H9 (cell line): Measurements from ENCODE around the gene ZNF280A. TPM values are rescaled to one million over a fixed set of nuclear protein-coding genes. Genes with fewer than 3 reads are reported as not detected.

Experiments
- DNase-seq: peaks from one replicate; pipeline ENCODE4 v3.0.0-alpha.2; 2017
- H2AFZ ChIP-seq: one replicate; pipeline ENCODE4 v1.6.1; 2013; ENCODE audit warnings: mild to moderate bottlenecking, low read length, control low read depth, moderate library complexity
- H2AK5ac ChIP-seq: 2 replicates; pipeline ENCODE4 v1.6.1; 2013; ENCODE audit warnings: low read length, control low read depth, mixed read lengths; ENCODE audit not compliant: insufficient read length
- H2BK120ac ChIP-seq: one replicate; pipeline ENCODE4 v1.6.1; 2013; ENCODE audit warnings: low read depth, mild to moderate bottlenecking, low read length, control low read depth, inconsistent platforms; ENCODE audit not compliant: poor library complexity, severe bottlenecking
- H2BK12ac ChIP-seq: 2 replicates; pipeline ENCODE4 v1.6.1; 2013; ENCODE audit warnings: low read length, control low read depth, mixed read lengths, low read depth; ENCODE audit not compliant: insufficient read length
- H2BK15ac ChIP-seq: 2 replicates; pipeline ENCODE4 v1.6.1; 2013; ENCODE audit warnings: low read depth, low read length, control low read depth
- H2BK20ac ChIP-seq: one replicate; pipeline ENCODE4 v1.6.1; 2013; ENCODE audit warnings: low read depth, mild to moderate bottlenecking, low read length, control low read depth, inconsistent platforms; ENCODE audit not compliant: poor library complexity, severe bottlenecking
- H2BK5ac ChIP-seq: 2 replicates; pipeline ENCODE4 v1.6.1; 2013; ENCODE audit warnings: low read length, control low read depth, mixed read lengths; ENCODE audit not compliant: insufficient read length
- H3K14ac ChIP-seq: 2 replicates; pipeline ENCODE4 v1.6.1; 2013; ENCODE audit warnings: low read length, control low read depth; ENCODE audit not compliant: insufficient read depth
- H3K18ac ChIP-seq: 2 replicates; pipeline ENCODE4 v1.6.1; 2013; ENCODE audit warnings: low read depth, mild to moderate bottlenecking, mixed read lengths, low read length, control low read depth; ENCODE audit not compliant: insufficient read length
- H3K23ac ChIP-seq: 2 replicates; pipeline ENCODE4 v1.6.1; 2013; ENCODE audit warnings: low read length, control low read depth, mixed read lengths, low read depth; ENCODE audit not compliant: insufficient read length
- H3K23me2 ChIP-seq: 2 replicates; pipeline ENCODE4 v1.6.1; 2013; ENCODE audit warnings: low read depth, mild to moderate bottlenecking, mixed read lengths, low read length, control low read depth; ENCODE audit not compliant: insufficient read length, poor library complexity, severe bottlenecking
- H3K27ac ChIP-seq: 2 replicates; pipeline ENCODE4 v1.5.1; 2013; ENCODE audit warnings: low read length, control low read depth, mixed read lengths, low read depth; ENCODE audit not compliant: insufficient read length
- H3K27me3 ChIP-seq: 2 replicates; pipeline ENCODE4 v1.6.1; 2013; ENCODE audit warnings: low read length, control low read depth, inconsistent platforms; ENCODE audit not compliant: insufficient read depth
- H3K4ac ChIP-seq: 2 replicates; pipeline ENCODE4 v1.6.1; 2013; ENCODE audit warnings: low read depth, mild to moderate bottlenecking, control low read depth, inconsistent platforms, low read length, moderate library complexity
- H3K4me1 ChIP-seq: 2 replicates; pipeline ENCODE4 v1.6.1; 2013; ENCODE audit warnings: low read length, control low read depth, inconsistent platforms; ENCODE audit not compliant: insufficient read depth
- H3K4me2 ChIP-seq: 2 replicates; pipeline ENCODE4 v1.6.1; 2013; ENCODE audit warnings: low read length, control low read depth, mixed read lengths; ENCODE audit not compliant: insufficient read length, insufficient read depth
- H3K56ac ChIP-seq: 2 replicates; pipeline ENCODE4 v1.6.1; 2013; ENCODE audit warnings: low read depth, mild to moderate bottlenecking, mixed read lengths, low read length, control low read depth; ENCODE audit not compliant: insufficient read length
- H3K79me1 ChIP-seq: 2 replicates; pipeline ENCODE4 v1.6.1; 2013; ENCODE audit warnings: low read depth, mild to moderate bottlenecking, moderate library complexity, low read length, control low read depth, inconsistent platforms; ENCODE audit not compliant: insufficient read depth, poor library complexity, severe bottlenecking
- H3K79me2 ChIP-seq: 2 replicates; pipeline ENCODE4 v1.6.1; 2013; ENCODE audit warnings: low read length, control low read depth, inconsistent platforms; ENCODE audit not compliant: insufficient read depth
- H3K9ac ChIP-seq: 2 replicates; pipeline ENCODE4 v1.6.1; 2013; ENCODE audit warnings: low read length, control low read depth, mixed read lengths; ENCODE audit not compliant: insufficient read length; ENCODE audit errors: extremely low read depth
- H3K9me3 ChIP-seq: one replicate; pipeline ENCODE4 v1.6.1; 2013; ENCODE audit warnings: low read depth, low read length, inconsistent platforms; ENCODE audit not compliant: control insufficient read depth
- H3T11ph ChIP-seq: one replicate; pipeline ENCODE4 v1.6.1; 2013; ENCODE audit warnings: mild to moderate bottlenecking, low read length, control low read depth, inconsistent platforms
- H4K20me1 ChIP-seq: one replicate; pipeline ENCODE4 v1.6.1; 2013; ENCODE audit not compliant: control insufficient read depth, insufficient read length, insufficient read depth
- H4K5ac ChIP-seq: 2 replicates; pipeline ENCODE4 v1.6.1; 2013; ENCODE audit warnings: low read depth, mild to moderate bottlenecking, mixed read lengths, low read length, control low read depth; ENCODE audit not compliant: insufficient read length
- H4K8ac ChIP-seq: replicated peaks from 2 replicates; pipeline ENCODE4 v1.6.1; 2013; ENCODE audit warnings: low read length, control low read depth, mixed read lengths, low read depth; ENCODE audit not compliant: insufficient read length
- H4K91ac ChIP-seq: 2 replicates; pipeline ENCODE4 v1.6.1; 2013; ENCODE audit warnings: low read depth, mild to moderate bottlenecking, moderate library complexity, mixed read lengths, low read length, control low read depth; ENCODE audit not compliant: insufficient read length
- H3K27ac Mint-ChIP-seq, 3 experiments: 2 replicates in 2 of 3; 3 replicates in 1 of 3; pipeline ENCODE4 v1.8.0; 2020 to 2021; ENCODE audit warnings: mixed read lengths in 3 of 3, mild to moderate bottlenecking in 1 of 3, moderate library complexity in 1 of 3
- H3K27me3 Mint-ChIP-seq: 2 replicates; pipeline ENCODE4 v1.8.0; 2021; ENCODE audit warnings: low read depth, mild to moderate bottlenecking, moderate library complexity, mixed read lengths
- H3K36me3 Mint-ChIP-seq, 3 experiments: 2 replicates in 2 of 3; 3 replicates in 1 of 3; pipeline ENCODE4 v1.8.0; 2020 to 2021; ENCODE audit warnings: low read depth in 3 of 3, mixed read lengths in 3 of 3; ENCODE audit not compliant: insufficient read depth in 1 of 3
- H3K4me1 Mint-ChIP-seq, 2 experiments: 2 replicates each; pipeline ENCODE4 v1.8.0; 2020; ENCODE audit warnings: mixed read lengths in 2 of 2
- H3K4me3 Mint-ChIP-seq, 2 experiments: 2 replicates in 1 of 2; 3 replicates in 1 of 2; pipeline ENCODE4 v1.8.0; 2020 to 2021; ENCODE audit warnings: mild to moderate bottlenecking in 2 of 2, mixed read lengths in 2 of 2, moderate library complexity in 1 of 2
- H3K9me3 Mint-ChIP-seq, 2 experiments: 2 replicates in 1 of 2; 3 replicates in 1 of 2; pipeline ENCODE4 v1.8.0; 2020; ENCODE audit warnings: mild to moderate bottlenecking in 2 of 2, mixed read lengths in 2 of 2, moderate library complexity in 1 of 2
- CTCF ChIP-seq: fragments of 200-600 bp; sonication (generic); conservative IDR thresholded peaks from 3 replicates; pipeline ENCODE4 v1.8.0; 2021; ENCODE audit warnings: antibody characterized with exemption, mild to moderate bottlenecking
- WGBS: extraction: QIAGEN DNeasy Blood & Tissue Kit; methylation state at CpG from one replicate; pipeline ENCODE4 v1.1.7; 2013; ENCODE audit warnings: missing lambda C conversion rate, low lambda C conversion rate, mixed read lengths; ENCODE audit not compliant: insufficient read length; ENCODE audit errors: extremely low coverage; 5-methylcytosine and 5-hydroxymethylcytosine counted together
- total RNA-seq: library from RNA; stranded (reverse); gene quantifications from 2 replicates; pipeline ENCODE4 v1.2.1, GENCODE V29; 2021

The ZNF280A gene
- total RNA-seq, 1 experiment from 2014 or later: 0.13 TPM

- H3K4me1 Mint-ChIP-seq: no peaks in the 10 kb centered on the region
- no peaks in the 10 kb centered on the region for H4K20me1 ChIP-seq
These were observed 27.7 kb upstream of the ZNF280A start for GRCh38 chr22:22547692-22548300.

More at GRCh38 chr22:22547692-22548300, 27.7 kb upstream of the ZNF280A start:
- Histone ChIP-seq H3K4me1 (no peaks in the 10 kb centered on the region), H3K27ac (no peak overlapping the region), H2AK5ac (no peak overlapping the region), H3K9me3 (no peaks in the 10 kb centered on the region), H4K91ac (no peak overlapping the region), H2BK12ac (no peak overlapping the region), H4K5ac (no peak overlapping the region), H2BK20ac (no peak overlapping the region), H3K79me1 (no peaks in the 10 kb centered on the region), H3K23me2 (no peaks in the 10 kb centered on the region), H2BK120ac (no peak overlapping the region), H3K4me2 (no peak overlapping the region), H4K8ac (no peak overlapping the region), H3T11ph (no peak overlapping the region), H3K18ac (no peak overlapping the region), H2AFZ (no peak overlapping the region), H3K27me3 (peaks cover 36% of the 10 kb centered on the region; the same call in 1 of the 2 replicates), H2BK5ac (no peak overlapping the region), H3K14ac (no peak overlapping the region), H3K4ac (no peak overlapping the region), H3K23ac (no peak overlapping the region), H3K79me2 (no peaks in the 10 kb centered on the region), H3K9ac (no peak overlapping the region), H3K56ac (no peak overlapping the region), H2BK15ac (no peak overlapping the region)
- H3K4me3 Mint-ChIP-seq: no peak overlapping the region
- H3K36me3 Mint-ChIP-seq: no peaks in the 10 kb centered on the region
- H3K27ac Mint-ChIP-seq: no peak overlapping the region
- no CpG with 5 or more reads among the region's 3 CpGs for WGBS
- TF ChIP-seq CTCF: no peak
- no peaks in the 10 kb centered on the region; a peak in 1 of 5 replicates for H3K9me3 Mint-ChIP-seq
- no peak for DNase-seq
- peaks cover 97% of the 10 kb centered on the region for H3K27me3 Mint-ChIP-seq
